ENCODE measurements around the gene TLL2.

- no peak for TF ChIP-seq CTCF (IDR thresholded peaks at IDR 0.05)
- no peak for TF ChIP-seq POLR2A (IDR thresholded peaks at IDR 0.05)
Observed at GRCh38 chr10:96516337-96516736, 2.6 kb upstream of the TLL2 start.
